K562 (cell line): Measurements from ENCODE around the gene SORCS2. TPM values are rescaled to one million over a fixed set of nuclear protein-coding genes. Genes with fewer than 3 reads are reported as not detected.

Experiments
- CCAR2 ChIP-seq: fragments of 200-400 bp; formaldehyde crosslinking; IDR thresholded peaks from 2 replicates; pipeline ENCODE4 v1.6.1; 2017; ENCODE audit warnings: mild to moderate bottlenecking, low read depth, low read length
- HDAC2 ChIP-seq: fragments of 450-650 bp; IDR thresholded peaks from 2 replicates; pipeline ENCODE4 v1.6.1; 2016; ENCODE audit warnings: mild to moderate bottlenecking
- MITF ChIP-seq: IDR thresholded peaks from 2 replicates; pipeline ENCODE4 v1.6.1; 2014; ENCODE audit warnings: antibody characterized with exemption
- MTA3 ChIP-seq: fragments of 450-650 bp; formaldehyde crosslinking; IDR thresholded peaks from 2 replicates; pipeline ENCODE4 v1.6.1; 2017; ENCODE audit warnings: mild to moderate bottlenecking, borderline replicate concordance
- PHF8 ChIP-seq: fragments of 200-600 bp; sonication (generic); IDR thresholded peaks from 2 replicates; pipeline ENCODE4 v1.6.1; 2012; ENCODE audit warnings: mixed run types, mild to moderate bottlenecking, inconsistent platforms, low read length, moderate library complexity, borderline replicate concordance
- XRCC5 ChIP-seq: fragments of 200-400 bp; formaldehyde crosslinking; IDR thresholded peaks from 2 replicates; pipeline ENCODE4 v1.6.1; 2017; ENCODE audit warnings: low read depth, mild to moderate bottlenecking, low read length
- polyA plus RNA-seq, 8 experiments: library from polyadenylated mRNA; depleted of rRNA in 4 of 8; stranded (reverse) in 5 of 8; unstranded in 3 of 8; fragments of >200 nt; fragmentation: Nextera tagmentation in 2 of 8; fragmentation: Illumina TruSeq in 1 of 8; extraction: Ambion mirVana in 2 of 8; extraction: Trizol in 1 of 8; gene quantifications; 2 replicates each; pipeline versions ENCODE4 v1.2.1 to v1.2.3, GENCODE V29; 2011 to 2014; ENCODE audit warnings: inconsistent platforms in 1 of 8, missing spikeins in 1 of 8
- total RNA-seq, 7 experiments: library from RNA; depleted of rRNA in 6 of 7; stranded (reverse); fragments of >200 nt in 6 of 7; fragmentation: Illumina TruSeq in 2 of 7; extraction: Trizol in 2 of 7; gene quantifications; 2 replicates each; pipeline versions ENCODE4 v1.2.1 to v1.2.3, GENCODE V29; 2011 to 2021; ENCODE audit warnings: low replicate concordance in 1 of 7
- TF ChIP-seq, protein P1 (sequence below): sonication (generic); formaldehyde crosslinking; IDR thresholded peaks from 2 replicates; pipeline ENCODE4 v1.8.1; 2023; ENCODE audit warnings: mild to moderate bottlenecking, missing genetic modification reagents
- TF ChIP-seq, protein P2 (sequence below): fragments of 450-650 bp; formaldehyde crosslinking; IDR thresholded peaks from 2 replicates; pipeline ENCODE4 v1.4.0; 2020; ENCODE audit warnings: mild to moderate bottlenecking, mixed read lengths

SORCS2 gene
- total and polyA plus RNA-seq, 9 of the 15 experiments (the other 6 are each of a cell fraction or from before 2014, with no cell fraction given), result not detected

DNA sequence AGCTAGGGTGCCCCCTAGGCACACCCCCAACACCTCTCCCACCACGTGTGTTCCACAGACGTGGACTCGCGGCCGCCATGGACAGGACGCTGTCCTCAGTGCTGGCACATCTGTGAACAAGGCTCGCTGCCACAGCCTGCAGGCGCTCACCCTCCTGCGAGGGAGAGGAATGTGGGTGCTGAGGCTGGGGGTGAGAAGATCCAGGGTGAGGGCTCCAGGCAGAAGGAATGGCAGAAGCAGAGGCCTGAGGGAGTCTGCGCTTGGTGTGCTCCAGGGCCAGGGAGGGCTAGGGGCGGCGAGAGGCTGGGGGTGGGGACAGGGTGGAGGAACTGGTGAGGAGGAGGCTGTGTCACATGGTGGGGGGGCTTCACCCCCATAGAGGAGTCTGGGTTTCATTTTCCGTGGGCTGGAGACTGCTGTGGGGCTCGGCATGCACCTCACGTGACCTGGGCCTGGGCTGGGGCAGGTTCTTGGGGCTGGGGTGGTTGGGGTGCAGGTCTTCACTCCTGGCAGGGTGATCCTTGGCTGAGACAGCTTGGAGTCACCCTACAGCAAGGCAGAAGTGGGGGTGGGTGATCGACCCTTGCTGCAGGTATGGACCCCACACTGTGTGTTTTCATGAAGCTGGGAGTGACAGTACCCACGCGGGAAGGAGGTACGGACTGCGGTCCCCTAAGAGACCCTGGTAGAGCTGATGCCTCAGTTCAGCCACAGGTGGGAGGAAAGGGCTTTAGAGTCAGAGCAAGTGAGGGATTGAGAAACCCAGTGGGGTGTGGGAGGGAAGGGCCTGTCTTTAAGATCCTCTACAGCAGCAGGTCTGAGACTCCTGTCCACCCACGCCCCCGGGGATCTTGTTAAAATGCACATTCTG, 138.7 kb downstream of the SORCS2 start (continued):
- TF ChIP-seq, protein P1, sequence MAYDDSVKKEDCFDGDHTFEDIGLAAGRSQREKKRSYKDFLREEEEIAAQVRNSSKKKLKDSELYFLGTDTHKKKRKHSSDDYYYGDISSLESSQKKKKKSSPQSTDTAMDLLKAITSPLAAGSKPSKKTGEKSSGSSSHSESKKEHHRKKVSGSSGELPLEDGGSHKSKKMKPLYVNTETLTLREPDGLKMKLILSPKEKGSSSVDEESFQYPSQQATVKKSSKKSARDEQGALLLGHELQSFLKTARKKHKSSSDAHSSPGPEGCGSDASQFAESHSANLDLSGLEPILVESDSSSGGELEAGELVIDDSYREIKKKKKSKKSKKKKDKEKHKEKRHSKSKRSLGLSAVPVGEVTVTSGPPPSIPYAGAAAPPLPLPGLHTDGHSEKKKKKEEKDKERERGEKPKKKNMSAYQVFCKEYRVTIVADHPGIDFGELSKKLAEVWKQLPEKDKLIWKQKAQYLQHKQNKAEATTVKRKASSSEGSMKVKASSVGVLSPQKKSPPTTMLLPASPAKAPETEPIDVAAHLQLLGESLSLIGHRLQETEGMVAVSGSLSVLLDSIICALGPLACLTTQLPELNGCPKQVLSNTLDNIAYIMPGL (CRISPR knock-in tag), result no peak
- TF ChIP-seq MTA3 (no peak), PHF8 (no peak), HDAC2 (no peak), MITF (no peak), XRCC5 (no peak), CCAR2 (no peak)
- TF ChIP-seq, protein P2, sequence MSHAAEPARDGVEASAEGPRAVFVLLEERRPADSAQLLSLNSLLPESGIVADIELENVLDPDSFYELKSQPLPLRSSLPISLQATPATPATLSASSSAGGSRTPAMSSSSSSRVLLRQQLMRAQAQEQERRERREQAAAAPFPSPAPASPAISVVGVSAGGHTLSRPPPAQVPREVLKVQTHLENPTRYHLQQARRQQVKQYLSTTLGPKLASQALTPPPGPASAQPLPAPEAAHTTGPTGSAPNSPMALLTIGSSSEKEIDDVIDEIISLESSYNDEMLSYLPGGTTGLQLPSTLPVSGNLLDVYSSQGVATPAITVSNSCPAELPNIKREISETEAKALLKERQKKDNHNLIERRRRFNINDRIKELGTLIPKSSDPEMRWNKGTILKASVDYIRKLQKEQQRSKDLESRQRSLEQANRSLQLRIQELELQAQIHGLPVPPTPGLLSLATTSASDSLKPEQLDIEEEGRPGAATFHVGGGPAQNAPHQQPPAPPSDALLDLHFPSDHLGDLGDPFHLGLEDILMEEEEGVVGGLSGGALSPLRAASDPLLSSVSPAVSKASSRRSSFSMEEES, result no peak
